PFSK-1 (cell line): ENCODE results near the gene MAP7D3.

Experiments used
- POLR2AphosphoS5 ChIP-seq: IDR thresholded peaks from 2 replicates; pipeline ENCODE4 v1.6.1; 2012; ENCODE audit warnings: low read depth, mild to moderate bottlenecking, control low read depth, low read length, moderate library complexity
- REST ChIP-seq, 2 experiments: IDR thresholded peaks; 2 replicates each; pipeline versions ENCODE4 v1.6.1 to v1.8.0; 2011 to 2012; ENCODE audit warnings: low read depth in 2 of 2, low read length in 2 of 2, control low read depth in 1 of 2, inconsistent platforms in 1 of 2, mild to moderate bottlenecking in 1 of 2, moderate library complexity in 1 of 2; ENCODE audit not compliant: insufficient read depth in 1 of 2

- TF ChIP-seq REST (IDR thresholded peaks at IDR 0.05; ENCODE audit: insufficient read depth in 1 of 2, low read depth in 2 of 2, low read length in 2 of 2) (no peak), POLR2AphosphoS5 (no peak)
These were observed 7.8 kb upstream of the MAP7D3 start for GRCh38 chrX:136258951-136259350.
